WI38 (cell line): ENCODE measurements around the gene VWA5B1.

Experiments used
- H3K4me3 ChIP-seq: 2 replicates; pipeline ENCODE4 v1.5.1; 2011; ENCODE audit warnings: low read depth, mild to moderate bottlenecking, control low read depth, low read length
- CTCF ChIP-seq: IDR thresholded peaks from 2 replicates; pipeline ENCODE4 v1.5.1; 2012; ENCODE audit warnings: low read depth, mild to moderate bottlenecking, control low read depth, low read length

Gene VWA5B1

GRCh38 chr1:20382711-20383110 is 92.0 kb downstream of the VWA5B1 start:
- H3K4me3 ChIP-seq, result no peak overlapping the region

GRCh38 chr1:20383631-20384030 is 93.0 kb downstream of the VWA5B1 start:
- no peak for TF ChIP-seq CTCF
- H3K4me3 ChIP-seq, result no peak overlapping the region

More at GRCh38 chr1:20382711-20383110, 92.0 kb downstream of the VWA5B1 start:
- TF ChIP-seq CTCF, result no peak

GRCh38 chr1:20385630-20386029 is 95.0 kb downstream of the VWA5B1 start:
- no peak overlapping the region for H3K4me3 ChIP-seq
- TF ChIP-seq CTCF, result no peak

- no peak overlapping the region for H3K4me3 ChIP-seq
- no peak for TF ChIP-seq CTCF
Observed at GRCh38 chr1:20386323-20387081, 95.8 kb downstream of the VWA5B1 start.

- no peak for TF ChIP-seq CTCF
- H3K4me3 ChIP-seq, result no peak overlapping the region
Observed at GRCh38 chr1:20389571-20389970, 98.9 kb downstream of the VWA5B1 start.

- no peak for TF ChIP-seq CTCF
- no peak overlapping the region for H3K4me3 ChIP-seq
Observed at GRCh38 chr1:20390589-20391331, 100.1 kb downstream of the VWA5B1 start.

- TF ChIP-seq CTCF, result no peak
- H3K4me3 ChIP-seq, result no peak overlapping the region
Observed at GRCh38 chr1:20395255-20395654, 104.6 kb downstream of the VWA5B1 start.
